ENCODE data around the gene TEKT3.

TEKT3 gene

GRCh38 chr17:15341385-15341849, at the start of gene TEKT3:
TEKT3 (minus strand) TSS chr17:15341597; CDS start chr17:15331585, 10,012 bp downstream.
- DNase-seq, result no peak

GRCh38 chr17:15388356-15389041, 47.1 kb upstream of the TEKT3 start:
- DNase-seq, result no peak

GRCh38 chr17:15386083-15386482, 44.7 kb upstream of the TEKT3 start:
- DNase-seq, result no peak

GRCh38 chr17:15385305-15385704, 43.9 kb upstream of the TEKT3 start:
- no peak for DNase-seq

GRCh38 chr17:15384142-15384787, 42.9 kb upstream of the TEKT3 start:
- DNase-seq, result no peak

- DNase-seq, result no peak
Measured at GRCh38 chr17:15382914-15383313, 41.5 kb upstream of the TEKT3 start.

- no peak for DNase-seq
Measured at GRCh38 chr17:15381707-15382106, 40.3 kb upstream of the TEKT3 start.

GRCh38 chr17:15380446-15380845, 39.0 kb upstream of the TEKT3 start:
- DNase-seq, result no peak

- no peak for DNase-seq
Measured at GRCh38 chr17:15379659-15380058, 38.3 kb upstream of the TEKT3 start.

GRCh38 chr17:15378243-15378642, 36.8 kb upstream of the TEKT3 start:
- DNase-seq, result no peak

- DNase-seq, result no peak
Measured at GRCh38 chr17:15377616-15378015, 36.2 kb upstream of the TEKT3 start.

GRCh38 chr17:15377200-15377599, 35.8 kb upstream of the TEKT3 start:
- DNase-seq, result no peak

- DNase-seq, result no peak
Measured at GRCh38 chr17:15371376-15372130, 30.2 kb upstream of the TEKT3 start.

GRCh38 chr17:15368600-15368999, 27.2 kb upstream of the TEKT3 start:
- DNase-seq, result no peak

GRCh38 chr17:15366026-15366425, 24.6 kb upstream of the TEKT3 start:
- no peak for DNase-seq

GRCh38 chr17:15364615-15365014, 23.2 kb upstream of the TEKT3 start:
- no peak for DNase-seq

- no peak for DNase-seq
Measured at GRCh38 chr17:15363702-15364101, 22.3 kb upstream of the TEKT3 start.

- DNase-seq, result no peak
Measured at GRCh38 chr17:15361592-15361991, 20.2 kb upstream of the TEKT3 start.

GRCh38 chr17:15361151-15361550, 19.8 kb upstream of the TEKT3 start:
- no peak for DNase-seq

GRCh38 chr17:15354256-15354655, 12.9 kb upstream of the TEKT3 start:
- DNase-seq, result no peak

GRCh38 chr17:15351925-15352324, 10.5 kb upstream of the TEKT3 start:
- DNase-seq, result no peak

- no peak for DNase-seq
Measured at GRCh38 chr17:15351478-15351840, 10.1 kb upstream of the TEKT3 start.

- DNase-seq, result no peak
Measured at GRCh38 chr17:15350777-15351477, 9.5 kb upstream of the TEKT3 start.
